ENCODE data around the gene TAAR6.
"Not testable (repeated sequence)": the region's sequence is repeated elsewhere in the genome, so short reads cannot be mapped to it uniquely, and the experiment has no call there.

TAAR6 gene

DNA sequence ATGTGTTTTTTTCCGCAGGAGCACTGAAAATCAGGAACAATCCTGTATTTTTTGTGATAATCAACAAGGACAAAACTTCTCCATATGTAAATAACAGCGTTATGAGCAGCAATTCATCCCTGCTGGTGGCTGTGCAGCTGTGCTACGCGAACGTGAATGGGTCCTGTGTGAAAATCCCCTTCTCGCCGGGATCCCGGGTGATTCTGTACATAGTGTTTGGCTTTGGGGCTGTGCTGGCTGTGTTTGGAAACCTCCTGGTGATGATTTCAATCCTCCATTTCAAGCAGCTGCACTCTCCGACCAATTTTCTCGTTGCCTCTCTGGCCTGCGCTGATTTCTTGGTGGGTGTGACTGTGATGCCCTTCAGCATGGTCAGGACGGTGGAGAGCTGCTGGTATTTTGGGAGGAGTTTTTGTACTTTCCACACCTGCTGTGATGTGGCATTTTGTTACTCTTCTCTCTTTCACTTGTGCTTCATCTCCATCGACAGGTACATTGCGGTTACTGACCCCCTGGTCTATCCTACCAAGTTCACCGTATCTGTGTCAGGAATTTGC lies at the start of gene TAAR6:
Gene TAAR6 (plus strand): TSS at position 102 of the 557 bp plus-strand sequence. CDS start 0 bp downstream, at position 102.
- no peak for DNase-seq (ENCODE audit: insufficient read length, low spot score)
- FAIRE-seq = no peak

DNA sequence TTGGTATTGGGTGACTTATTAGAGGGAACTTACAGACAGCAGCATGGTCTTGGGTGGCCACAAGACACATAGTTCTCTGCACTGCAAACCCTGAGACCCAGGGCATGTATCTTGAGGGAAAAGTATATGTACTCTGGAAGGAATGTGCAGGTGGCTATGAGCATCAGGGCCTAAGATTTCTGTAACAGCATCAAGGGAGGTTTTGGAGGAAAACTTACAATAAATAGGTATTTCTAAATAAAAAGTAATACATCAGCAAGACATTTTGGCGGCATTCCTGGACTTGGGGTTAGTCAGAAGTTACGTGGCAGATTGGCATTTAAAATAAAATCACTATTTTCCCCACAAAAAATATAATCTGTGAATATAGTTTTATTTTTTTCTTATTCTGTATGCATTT lies 49.2 kb upstream of the TAAR6 start:
- no peak for FAIRE-seq
- DNase-seq (ENCODE audit: insufficient read length, low spot score) = no peak

- FAIRE-seq (no peak), DNase-seq (ENCODE audit: insufficient read length, low spot score) (no peak)
Measured at GRCh38 chr6:132524646-132525045, 45.5 kb upstream of the TAAR6 start.

GRCh38 chr6:132525866-132526265 lies 44.3 kb upstream of the TAAR6 start:
- DNase-seq (ENCODE audit: insufficient read length, low spot score) (no peak), FAIRE-seq (no peak)

DNA sequence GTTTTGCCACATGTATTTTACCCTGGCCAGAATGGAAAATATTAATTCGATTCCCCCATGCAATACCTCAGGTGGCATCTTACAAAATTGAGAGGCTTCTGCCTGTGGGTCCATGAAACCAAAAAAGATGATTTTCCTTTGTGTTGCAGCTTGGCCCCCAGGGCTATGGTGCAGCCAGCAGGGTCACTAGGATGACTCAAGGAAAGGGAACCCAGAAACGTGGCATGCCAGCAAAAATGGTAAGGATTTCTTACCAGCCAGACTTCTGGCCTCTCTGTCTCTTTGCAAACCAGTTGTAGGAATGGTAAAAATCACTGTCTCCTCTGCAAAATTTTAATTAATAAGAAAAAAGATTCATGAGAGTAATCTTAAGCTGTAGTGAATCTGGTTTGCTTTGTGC lies 43.7 kb upstream of the TAAR6 start:
- FAIRE-seq (no peak), DNase-seq (ENCODE audit: insufficient read length, low spot score) (no peak)

DNA sequence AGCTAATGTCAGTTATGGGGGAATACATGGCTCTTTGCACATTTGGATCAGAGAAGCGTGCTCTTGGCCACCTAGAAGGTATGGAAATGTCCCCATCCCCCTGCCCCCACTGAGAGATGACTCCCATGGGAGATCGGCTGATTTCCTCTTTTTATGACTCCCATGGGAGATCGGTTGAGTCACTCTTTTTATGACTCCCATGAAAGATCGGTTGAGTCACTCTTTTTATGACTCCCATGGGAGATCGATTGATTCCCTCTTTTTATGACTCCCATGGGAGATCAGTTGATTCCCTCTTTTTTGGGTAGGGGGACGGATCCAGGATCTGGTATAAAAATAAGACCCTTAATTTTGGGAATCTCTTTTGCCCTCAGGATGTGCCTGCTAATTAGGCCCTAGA lies 42.3 kb upstream of the TAAR6 start:
- DNase-seq (ENCODE audit: insufficient read length, low spot score) (peak; percentile 11), FAIRE-seq (no peak)

DNA sequence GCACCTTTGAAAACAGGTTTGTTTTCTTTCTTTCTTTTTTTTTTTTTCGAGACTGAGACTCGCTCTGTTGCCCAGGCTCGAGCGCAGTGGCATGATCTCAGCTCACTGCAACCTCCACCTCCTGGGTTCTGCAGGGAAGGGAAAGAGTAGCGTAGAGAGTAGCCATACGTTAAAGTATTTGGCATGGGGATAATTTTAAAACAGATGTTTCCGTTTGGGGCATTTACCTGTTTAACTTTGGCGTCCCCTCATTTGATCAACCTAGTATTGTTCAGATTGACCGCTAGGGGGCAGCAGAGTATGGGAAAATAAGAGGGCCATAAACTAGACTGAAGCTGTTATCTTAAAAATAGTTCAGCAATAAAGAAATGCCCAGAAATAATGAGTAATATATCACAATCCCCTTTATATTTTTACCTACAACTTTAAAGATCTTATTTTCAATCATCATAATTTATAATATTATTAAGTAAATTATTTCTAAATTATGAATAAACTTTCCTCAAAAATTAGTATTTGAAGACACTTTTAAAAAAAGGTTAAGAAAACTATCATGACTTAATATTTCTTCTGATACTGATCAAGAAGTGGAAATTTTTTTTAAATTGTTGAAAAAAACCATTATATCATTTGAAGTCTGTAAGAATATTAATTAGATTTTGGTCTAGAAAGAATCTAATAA lies 39.7 kb upstream of the TAAR6 start:
- FAIRE-seq = no peak
- DNase-seq (ENCODE audit: insufficient read length, low spot score) = peak; percentile 31

DNA sequence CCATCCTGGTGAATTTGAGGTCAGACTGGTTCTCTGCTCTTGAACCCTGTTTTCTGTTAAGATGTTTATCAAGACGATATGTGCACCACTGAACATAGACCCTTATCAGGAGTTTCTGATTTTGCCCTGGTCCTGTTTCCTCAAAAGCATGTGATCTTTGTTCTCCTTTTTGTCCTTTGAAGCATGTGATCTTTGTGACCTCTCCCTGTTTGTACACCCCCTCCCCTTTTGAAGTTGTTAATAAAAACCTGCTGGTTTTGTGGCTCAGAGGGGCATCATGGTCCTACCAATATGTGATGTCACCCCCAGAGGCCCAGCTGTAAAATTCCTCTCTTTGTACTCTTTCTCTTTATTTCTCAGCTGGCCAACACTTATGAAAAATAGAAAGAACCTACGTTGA lies 35.6 kb upstream of the TAAR6 start:
- not testable (repeated sequence) for FAIRE-seq; DNase-seq (ENCODE audit: insufficient read length, low spot score)

DNA sequence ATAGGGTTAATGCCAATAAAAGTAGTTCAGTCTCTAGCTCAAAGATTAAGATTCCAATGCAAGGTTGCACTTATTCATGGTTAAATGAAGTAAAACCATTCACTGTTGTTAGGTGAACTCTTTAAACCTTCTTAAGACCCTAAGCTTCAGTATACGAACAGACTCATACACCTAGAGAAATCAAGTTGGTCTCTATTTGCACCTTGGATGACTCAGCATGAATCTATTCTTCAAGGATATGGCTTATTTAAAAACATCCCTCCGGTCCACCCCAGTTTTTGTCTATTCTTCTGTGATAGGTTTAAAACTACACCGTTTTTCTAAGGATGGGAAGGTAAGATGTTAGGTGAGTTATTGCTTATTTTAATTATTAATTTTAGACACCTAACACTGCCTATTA lies 33.0 kb upstream of the TAAR6 start:
- DNase-seq (ENCODE audit: insufficient read length, low spot score) (no peak), FAIRE-seq (no peak)

DNA sequence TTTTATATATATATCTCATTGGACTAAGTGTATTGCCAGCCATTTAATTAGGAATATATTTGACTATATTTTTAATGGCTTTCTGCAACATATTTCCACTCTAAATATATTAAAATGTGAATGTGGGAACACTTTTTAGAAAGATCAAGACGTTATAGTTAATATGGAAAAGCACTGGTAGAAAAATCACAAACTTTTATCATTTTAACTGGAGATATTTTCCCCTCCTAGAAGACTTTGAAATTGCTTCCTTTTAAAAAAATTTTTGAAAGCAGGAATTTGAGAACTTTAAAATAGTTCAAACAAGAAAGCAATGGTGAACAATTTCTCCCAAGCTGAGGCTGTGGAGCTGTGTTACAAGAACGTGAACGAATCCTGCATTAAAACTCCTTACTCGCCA lies 32.1 kb upstream of the TAAR6 start, which contains the start of gene TAAR9:
Gene TAAR9 (plus strand): TSS at position 301 of the 400 bp plus-strand sequence. CDS start 13 bp downstream, at position 314.
- DNase-seq (ENCODE audit: insufficient read length, low spot score) (no peak), FAIRE-seq (no peak)

- FAIRE-seq = no peak
- no peak for DNase-seq (ENCODE audit: insufficient read length, low spot score)
Measured at GRCh38 chr6:132544826-132545225, 25.3 kb upstream of the TAAR6 start.

DNA sequence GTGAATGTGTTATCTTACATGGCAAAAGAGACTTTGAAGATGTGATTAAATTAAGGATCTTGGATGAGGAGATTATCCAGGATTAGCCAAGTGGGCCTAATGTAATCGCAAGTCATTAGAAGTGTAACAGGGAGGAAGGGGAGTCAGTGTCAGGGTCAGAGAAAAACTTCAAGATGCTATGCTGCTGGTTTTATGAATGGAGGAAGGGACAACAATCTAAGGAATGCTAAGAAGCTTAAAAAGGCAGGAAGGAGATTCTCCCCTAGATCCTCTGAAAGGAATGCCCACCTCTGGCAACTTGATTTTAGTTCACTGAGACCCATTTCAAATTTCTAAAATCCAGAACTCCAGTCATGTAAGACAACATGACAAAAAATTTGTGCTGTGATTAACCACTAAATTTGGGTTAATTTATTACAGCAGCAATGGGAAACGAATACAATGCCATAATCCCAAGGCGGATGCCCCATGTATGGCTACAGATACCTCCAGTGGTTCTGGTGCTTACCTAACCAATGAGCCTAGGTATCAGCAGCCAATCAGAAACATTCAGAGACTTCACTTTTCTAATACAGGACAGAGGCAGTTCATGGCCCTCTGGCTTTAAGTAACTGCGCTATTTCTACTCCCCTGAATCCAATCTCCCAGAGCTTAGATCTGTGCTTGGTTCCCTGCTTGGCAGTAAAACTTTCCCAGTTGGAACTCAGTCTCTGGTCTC lies 21.2 kb upstream of the TAAR6 start:
- no peak for DNase-seq (ENCODE audit: insufficient read length, low spot score)
- FAIRE-seq = no peak

- DNase-seq (ENCODE audit: insufficient read length, low spot score) (no peak), FAIRE-seq (no peak)
Measured at GRCh38 chr6:132551214-132551613, 18.9 kb upstream of the TAAR6 start.

DNA sequence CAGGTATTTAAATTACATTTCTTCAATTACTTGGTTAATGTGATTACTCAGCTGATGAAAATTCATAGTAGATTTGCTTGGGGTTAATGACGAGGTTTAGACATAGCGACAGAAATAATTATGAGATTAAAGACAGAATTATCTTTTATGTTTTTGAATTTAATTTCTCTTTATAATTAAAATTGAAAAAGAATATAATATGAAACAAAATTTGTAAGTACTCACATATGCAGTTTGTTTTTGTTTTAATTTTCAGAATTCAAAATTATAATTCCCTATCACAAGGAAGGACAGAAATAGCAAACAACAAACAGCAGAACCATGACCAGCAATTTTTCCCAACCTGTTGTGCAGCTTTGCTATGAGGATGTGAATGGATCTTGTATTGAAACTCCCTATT lies 17.8 kb upstream of the TAAR6 start, which contains the start of gene TAAR8:
Gene TAAR8 (plus strand): TSS at position 301 of the 400 bp plus-strand sequence. CDS start 21 bp downstream, at position 322.
- no peak for FAIRE-seq
- no peak for DNase-seq (ENCODE audit: insufficient read length, low spot score)

GRCh38 chr6:132560087-132560486 lies 10.0 kb upstream of the TAAR6 start:
- DNase-seq (ENCODE audit: insufficient read length, low spot score); FAIRE-seq: not testable (repeated sequence)

DNA sequence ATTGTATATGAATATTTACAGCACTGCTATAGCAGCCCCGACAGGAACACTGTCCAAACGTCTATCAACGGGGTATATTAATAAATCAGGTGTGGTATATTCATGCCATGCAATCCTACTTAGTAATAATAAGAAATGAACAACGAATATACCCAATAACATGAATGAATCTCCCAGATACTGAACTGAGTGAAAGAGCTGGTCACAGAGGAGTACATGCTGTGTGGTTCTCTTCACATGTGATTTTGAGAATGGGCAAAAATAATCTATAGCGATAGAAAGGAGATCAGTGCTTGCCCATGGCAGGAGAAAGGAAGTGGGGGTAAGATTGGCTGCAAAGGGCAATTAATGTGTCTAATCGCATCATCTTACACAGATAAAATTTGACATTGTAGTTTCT lies 3.7 kb upstream of the TAAR6 start:
- no peak for DNase-seq (ENCODE audit: insufficient read length, low spot score)
- FAIRE-seq = no peak

GRCh38 chr6:132567566-132567965 lies 2.6 kb upstream of the TAAR6 start:
- FAIRE-seq (no peak), DNase-seq (ENCODE audit: insufficient read length, low spot score) (no peak)

DNA sequence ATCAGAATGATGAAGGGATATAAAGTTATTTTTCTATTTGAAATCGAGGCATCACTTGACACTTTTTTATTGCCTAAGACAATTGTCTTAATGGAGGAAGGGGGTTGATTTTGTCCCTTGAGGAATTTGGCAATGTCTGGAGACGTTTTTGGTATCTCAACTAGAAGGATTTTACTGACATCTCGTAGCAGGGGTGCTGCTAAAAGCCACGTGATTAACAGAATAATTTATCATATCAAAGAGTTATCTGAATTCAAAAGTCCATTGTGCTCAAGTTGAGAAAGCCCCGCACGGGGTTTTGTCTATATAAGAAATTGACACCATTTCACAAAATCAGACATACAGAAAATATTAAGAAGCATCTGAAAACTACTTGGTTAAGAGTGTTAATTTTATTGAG lies 1.5 kb upstream of the TAAR6 start:
- DNase-seq (ENCODE audit: insufficient read length, low spot score) (no peak), FAIRE-seq (no peak)

DNA sequence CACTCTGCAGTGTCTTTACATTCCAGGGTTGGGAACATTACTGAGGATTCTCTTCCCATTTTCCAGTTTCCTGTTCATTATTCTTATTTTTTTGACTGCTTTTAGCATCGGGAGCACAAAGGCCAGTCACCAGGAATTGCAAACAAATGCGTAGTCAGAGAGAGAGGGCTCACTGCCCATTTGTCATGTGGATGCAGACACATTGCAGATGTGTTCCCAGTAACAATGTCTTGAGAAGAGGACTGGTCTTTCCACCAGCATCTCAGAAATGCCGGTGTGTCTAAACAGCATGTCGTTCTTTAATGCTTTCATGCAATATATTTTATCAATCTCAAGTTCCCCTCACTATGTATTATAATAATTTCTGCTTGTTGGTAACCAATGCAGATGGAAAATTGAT lies 952 bp upstream of the TAAR6 start:
- FAIRE-seq (no peak), DNase-seq (ENCODE audit: insufficient read length, low spot score) (no peak)

DNA sequence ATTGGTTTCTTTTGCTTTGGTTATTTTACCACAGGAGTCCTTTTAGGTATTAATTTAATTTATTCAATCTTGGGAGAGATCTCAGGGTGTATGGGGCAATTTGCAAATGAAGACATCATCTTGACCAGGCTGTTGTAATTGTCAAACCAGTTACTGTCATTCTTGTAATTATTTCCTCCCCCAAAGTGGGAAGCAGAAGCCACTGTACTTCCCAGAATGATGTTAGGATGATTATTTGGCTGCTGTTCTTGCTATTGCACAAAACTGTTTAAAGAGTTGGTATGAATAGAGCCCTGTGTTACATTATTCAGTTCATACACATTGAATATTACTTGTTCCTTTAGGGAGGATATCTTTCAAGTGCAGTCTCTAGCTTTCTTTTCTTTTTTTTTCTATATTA lies 1.7 kb downstream of the TAAR6 start:
- DNase-seq (ENCODE audit: insufficient read length, low spot score) (no peak), FAIRE-seq (no peak)

- FAIRE-seq = no peak
Measured at GRCh38 chr6:132584698-132585097, 14.6 kb downstream of the TAAR6 start.

GRCh38 chr6:132587424-132587823 lies 17.3 kb downstream of the TAAR6 start:
- DNase-seq (ENCODE audit: insufficient read length, low spot score) = no peak
- FAIRE-seq = no peak

More at GRCh38 chr6:132584698-132585097, 14.6 kb downstream of the TAAR6 start:
- no peak for DNase-seq (ENCODE audit: insufficient read length, low spot score)
